HG02970 (cell line): Measurements from ENCODE around the gene FMN2.
"Not testable (repeated sequence)": the region's sequence is repeated elsewhere in the genome, so short reads cannot be mapped to it uniquely, and the experiment has no call there.

Experiments used
- ATAC-seq: cut with Tn5 transposase; IDR thresholded peaks from one replicate; pipeline ENCODE4 v1.9.1; 2021; ENCODE audit warnings: mild to moderate bottlenecking, moderate library complexity, moderate number of reproducible peaks; ENCODE audit not compliant: unreplicated experiment, low FRiP score

FMN2 gene

DNA sequence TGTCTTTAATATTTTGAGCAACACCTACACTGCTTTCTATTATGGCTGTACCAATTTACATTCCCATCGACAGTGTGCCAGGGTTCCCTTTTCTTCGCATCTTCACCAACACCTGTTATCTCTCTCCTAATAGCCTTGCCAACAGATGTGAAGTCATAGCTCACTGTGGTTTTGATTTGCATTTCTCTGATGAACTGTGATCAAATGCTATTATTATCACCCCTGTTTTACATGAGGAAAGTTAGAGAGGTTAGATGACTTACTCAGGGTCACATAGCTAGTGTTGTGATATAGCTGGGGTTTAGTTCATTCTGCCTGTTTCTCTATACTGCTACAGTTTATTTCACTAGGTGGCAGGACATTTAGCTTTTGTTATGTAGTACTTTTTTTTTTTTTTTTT, 204.1 kb downstream of the FMN2 start:
- no peak for ATAC-seq

GRCh38 chr1:240304466-240304865, 212.8 kb downstream of the FMN2 start:
- no peak for ATAC-seq

- no peak for ATAC-seq
These were observed 215.0 kb downstream of the FMN2 start for GRCh38 chr1:240306673-240307072.

DNA sequence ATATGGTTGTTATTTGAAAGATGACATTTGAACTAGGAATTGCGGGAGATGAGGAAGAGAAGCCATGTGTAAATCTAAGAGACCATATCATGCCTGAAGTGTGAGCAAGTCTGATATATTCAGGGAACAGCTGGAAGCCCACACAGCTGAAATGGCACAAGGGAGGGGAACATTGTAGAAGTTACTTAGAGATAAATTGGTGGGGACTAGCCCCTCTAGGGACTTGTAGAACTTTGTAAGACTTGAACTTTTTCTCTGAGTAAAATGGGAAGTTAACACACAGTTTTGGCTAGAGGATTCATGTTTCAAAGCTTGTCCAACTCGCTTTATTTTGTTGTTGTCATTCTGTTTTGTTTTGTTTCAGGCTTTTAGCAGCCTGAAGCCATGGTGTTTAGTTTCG, 216.4 kb downstream of the FMN2 start:
- no peak for ATAC-seq

DNA sequence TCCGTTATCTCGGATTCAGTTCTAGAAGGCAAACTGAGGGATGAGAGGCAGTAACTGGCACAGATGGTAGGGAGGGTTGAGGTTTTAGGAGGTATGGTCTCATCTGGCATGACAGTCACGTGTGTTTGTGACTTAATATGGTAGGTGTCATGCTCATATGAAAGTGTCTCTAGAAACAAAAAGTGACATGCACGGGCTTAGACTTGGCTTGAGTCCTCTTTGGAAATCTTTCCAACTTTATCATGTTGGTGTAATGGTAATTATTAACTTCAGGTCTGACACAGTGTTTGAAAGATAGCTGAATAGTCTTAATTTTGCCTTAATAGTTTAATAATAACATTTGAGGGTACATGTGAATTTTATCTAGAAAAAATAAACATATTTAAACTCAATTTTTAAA, 218.1 kb downstream of the FMN2 start:
- no peak for ATAC-seq

DNA sequence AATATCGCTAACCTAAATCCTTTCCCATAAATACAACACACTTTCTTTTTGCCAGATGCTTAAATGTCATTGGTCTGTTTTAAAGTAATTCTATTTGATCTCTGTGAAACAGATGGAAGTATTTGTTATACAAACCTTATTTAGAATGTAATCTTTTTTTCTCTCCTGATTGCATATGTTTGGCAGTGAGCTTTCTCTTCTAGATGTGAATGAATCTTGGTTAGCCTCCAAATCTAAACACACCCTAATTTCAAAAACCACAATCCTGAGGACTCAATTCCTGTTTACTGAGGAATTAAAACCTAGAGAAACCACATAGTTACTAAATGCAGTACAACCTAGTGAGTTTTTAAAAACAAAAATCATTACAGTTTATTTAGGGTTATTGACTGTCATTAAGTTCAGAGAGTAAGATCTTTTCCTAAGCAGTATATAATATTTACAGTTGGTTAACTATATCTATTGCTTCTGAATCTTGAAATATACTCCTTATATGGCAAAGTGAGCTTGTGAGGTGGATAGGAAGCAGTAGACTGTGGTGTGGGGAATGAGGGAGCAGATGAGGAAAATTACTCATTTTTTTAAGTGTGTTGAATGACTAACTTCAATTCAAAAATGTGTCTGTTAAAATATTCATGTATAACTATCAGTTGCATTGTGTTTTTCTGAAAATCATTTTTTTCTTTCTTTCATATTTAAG, 218.7 kb downstream of the FMN2 start:
- ATAC-seq = no peak

DNA sequence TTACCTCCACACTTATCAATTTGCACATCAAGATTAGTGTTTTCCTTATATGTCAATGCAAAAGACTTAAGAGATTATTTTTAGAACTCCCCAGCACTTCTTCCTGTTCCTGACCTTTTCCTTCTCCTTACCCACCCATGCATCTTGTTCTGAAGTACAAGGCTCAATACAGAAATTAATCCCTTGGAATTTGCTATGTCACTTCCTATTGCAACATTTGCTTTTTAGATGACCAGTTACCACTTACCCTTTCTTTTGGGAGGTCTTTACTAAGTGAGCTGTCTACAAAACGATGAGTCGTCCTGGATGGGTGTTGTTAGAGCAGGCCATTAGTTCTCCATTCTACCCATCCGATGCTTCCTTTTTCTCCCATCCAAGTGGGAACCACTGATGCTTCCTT, 221.2 kb downstream of the FMN2 start:
- ATAC-seq = no peak

GRCh38 chr1:240314845-240315801, 223.4 kb downstream of the FMN2 start:
- no peak for ATAC-seq

DNA sequence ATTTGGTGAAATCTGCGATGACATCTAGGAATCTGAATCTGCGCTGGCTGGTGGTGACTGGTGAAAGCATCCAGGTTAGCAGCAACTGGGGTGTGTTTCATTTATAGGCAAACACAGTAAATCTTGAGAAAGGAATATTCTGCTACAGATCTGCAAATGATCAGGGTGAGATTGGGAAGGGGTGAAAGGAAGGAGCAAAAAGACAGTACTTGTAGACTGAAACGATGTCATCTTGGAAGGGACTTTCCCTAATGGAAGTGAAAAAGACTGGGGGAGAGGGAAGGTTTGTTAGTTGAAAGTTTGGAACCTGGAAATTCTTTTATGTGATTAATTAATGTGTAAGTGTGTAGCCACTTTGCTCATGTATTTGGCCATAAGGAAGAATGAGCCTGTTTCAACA, 228.3 kb downstream of the FMN2 start:
- no peak for ATAC-seq

- ATAC-seq = no peak
These were observed 229.0 kb downstream of the FMN2 start for GRCh38 chr1:240320659-240321058.

GRCh38 chr1:240322943-240323342, 231.3 kb downstream of the FMN2 start:
- no peak for ATAC-seq

DNA sequence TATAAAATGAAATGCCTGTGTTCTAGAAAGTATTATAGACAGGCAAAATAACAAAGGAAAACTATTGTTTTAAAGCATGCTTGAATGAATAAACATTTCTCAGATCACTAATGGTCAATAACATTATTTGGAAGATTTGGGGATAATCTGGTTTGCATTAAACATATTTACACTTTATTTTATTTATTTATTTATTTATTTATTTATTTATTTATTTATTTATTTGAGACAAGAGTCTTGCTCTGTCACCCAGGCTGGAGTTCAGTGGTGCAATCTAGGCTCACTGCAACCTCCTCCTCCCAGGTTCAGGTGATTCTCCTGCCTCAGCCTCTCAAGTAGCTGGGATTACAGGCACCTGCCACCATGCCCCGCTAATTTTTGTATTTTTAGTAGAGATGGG, 236.7 kb downstream of the FMN2 start:
- not testable (repeated sequence) for ATAC-seq

- ATAC-seq = no peak
These were observed 237.8 kb downstream of the FMN2 start for GRCh38 chr1:240329443-240329842.

DNA sequence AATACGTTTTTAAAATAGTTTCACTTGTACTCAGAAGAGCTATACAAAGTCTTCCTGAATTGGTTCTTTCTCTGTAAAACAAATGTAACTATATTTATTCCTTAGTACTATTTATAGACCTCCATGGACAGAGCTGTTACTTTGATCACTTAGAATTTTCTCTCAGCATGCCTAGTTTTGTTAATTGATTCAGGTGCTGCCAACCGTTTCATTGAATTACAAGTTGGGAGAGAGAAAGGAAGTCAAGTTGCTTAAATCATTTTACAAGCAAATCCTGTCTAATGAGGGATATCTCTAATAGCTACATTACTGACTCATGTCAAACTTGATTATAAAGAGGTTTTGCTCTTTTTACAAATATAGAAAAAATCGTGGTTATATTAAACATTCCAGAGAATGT, 241.0 kb downstream of the FMN2 start:
- no peak for ATAC-seq

DNA sequence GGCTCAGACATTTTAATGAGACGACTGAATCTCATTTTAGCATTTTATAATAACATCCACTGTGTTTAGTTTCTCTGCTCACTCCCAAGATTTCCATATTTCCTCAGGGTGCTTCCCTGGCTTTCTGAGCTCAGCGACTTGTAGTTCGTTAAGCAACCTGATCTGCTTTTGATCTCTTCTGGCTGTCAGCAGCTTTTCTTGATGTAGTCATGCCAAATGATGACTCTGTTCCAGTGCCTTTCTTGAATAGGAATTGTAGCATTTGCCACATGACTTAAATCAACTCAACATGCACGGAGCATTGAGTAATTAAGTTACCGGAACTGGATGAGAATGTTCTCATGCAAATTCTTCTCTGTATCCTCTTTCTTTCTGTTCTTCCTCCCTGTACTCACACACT, 246.1 kb downstream of the FMN2 start:
- no peak for ATAC-seq

GRCh38 chr1:240338837-240339236, 247.2 kb downstream of the FMN2 start:
- no peak for ATAC-seq

DNA sequence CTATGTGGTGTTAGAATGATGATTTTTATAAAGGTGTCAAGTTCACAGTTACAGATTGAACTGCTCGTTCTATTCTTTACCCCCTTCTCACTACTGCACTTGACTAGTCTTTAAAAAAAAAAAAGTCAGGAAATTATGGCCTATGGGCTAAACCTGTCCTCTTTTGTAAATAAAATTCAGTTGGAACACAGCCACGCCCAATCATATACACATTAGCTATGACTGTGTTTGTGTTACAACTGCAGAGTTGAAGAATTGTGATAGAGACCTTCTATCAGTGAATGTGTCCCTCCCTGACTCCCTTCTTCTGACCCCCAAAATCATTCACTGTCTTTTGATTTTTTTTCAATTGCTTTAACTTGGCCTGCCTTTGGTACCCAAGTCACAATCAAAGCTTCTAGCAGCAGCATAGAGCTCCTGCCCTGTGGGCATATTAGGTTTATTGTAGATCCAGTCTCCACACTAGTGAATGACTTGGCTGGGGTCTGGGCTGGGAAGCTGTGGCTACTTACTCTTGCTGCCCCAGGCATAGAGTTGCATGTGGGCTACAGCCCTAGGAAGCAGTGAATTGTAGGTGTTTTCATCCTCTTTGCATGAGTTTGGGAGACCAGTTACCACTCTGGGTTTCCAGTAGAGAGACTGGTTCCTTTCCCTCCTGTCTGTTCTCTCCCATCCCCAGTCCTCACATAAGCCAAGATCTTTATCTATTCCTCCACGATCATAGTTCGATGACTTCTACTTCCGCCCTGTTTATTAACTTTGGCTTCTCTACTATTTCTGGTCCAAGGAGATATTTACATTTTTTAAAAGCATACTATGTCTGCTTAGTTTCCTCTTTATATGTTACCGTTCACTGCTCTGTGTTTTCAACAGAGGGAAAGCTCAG, 249.9 kb downstream of the FMN2 start:
- ATAC-seq = no peak

- ATAC-seq = no peak
These were observed 250.6 kb downstream of the FMN2 start for GRCh38 chr1:240342251-240342625.

DNA sequence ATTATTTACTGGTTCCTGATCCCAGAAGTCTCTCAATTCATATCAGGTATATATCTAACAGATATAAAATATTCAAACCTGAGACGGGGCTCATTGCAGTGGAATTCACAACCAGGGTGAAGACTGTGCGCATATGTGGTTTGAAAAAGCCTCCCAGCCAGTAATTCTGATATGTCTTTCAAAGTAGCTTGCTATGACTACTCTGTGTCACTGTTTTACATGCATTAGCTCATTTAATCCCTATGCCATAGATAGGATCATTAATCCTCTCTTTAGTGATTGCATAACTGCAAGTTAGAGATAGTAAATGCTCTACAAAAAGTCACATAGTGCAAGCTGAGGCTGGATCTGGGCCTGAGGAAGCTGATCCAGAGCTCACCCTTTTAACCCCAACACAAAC, 251.4 kb downstream of the FMN2 start:
- ATAC-seq = no peak

DNA sequence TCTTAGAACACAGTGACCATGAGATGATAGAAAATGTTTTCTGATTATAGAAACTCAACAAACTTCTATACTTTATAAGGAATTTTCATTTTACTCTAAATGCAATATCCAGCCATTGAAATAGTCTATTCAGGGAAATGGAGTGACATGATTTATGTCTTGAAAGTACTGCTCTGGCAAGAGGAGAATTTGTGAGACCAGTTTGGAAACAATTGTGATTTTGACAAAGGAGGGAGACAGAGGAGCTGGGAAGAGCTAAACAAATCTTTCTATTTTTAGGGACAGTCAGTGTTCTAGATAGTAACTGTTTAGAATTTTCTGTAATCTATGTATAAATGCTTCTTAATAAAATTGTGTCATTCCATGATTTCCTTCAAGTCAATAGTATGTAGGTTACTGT, 252.3 kb downstream of the FMN2 start:
- ATAC-seq = no peak

GRCh38 chr1:240344918-240345317, 253.2 kb downstream of the FMN2 start:
- ATAC-seq = no peak
